Astrocyte of the cerebellum (primary cell): Measurements from ENCODE around the gene ZBTB37.

Experiments
- DNase-seq: peaks from one replicate; pipeline ENCODE4 v3.0.0-alpha.2; 2011; ENCODE audit warnings: low read depth
- H3K4me3 ChIP-seq: 2 replicates; pipeline ENCODE4 v1.5.1; 2011; ENCODE audit warnings: mild to moderate bottlenecking, low read depth, low read length, moderate library complexity
- CTCF ChIP-seq: IDR thresholded peaks from 2 replicates; pipeline ENCODE4 v1.5.1; 2012; ENCODE audit warnings: low read length, low read depth, moderate library complexity, mild to moderate bottlenecking; ENCODE audit errors: missing control alignments
- in situ Hi-C: cut with HindIII; loops from 2 replicates; pipeline ENCODE4 v1.10.0; 2017; ENCODE audit warnings: low sequenced_read_pairs

Gene ZBTB37

GRCh38 chr1:173865468-173866164 lies 2.6 kb upstream of the ZBTB37 start:
- in situ Hi-C loops = no loop called here
- no peak for DNase-seq
- no peak for TF ChIP-seq CTCF
- H3K4me3 ChIP-seq = peak overlapping the region; percentile 77

- TF ChIP-seq CTCF = no peak
- DNase-seq = no peak
- peak overlapping the region; percentile 77 for H3K4me3 ChIP-seq
- in situ Hi-C loops = no loop called here
These were observed 1.6 kb upstream of the ZBTB37 start for GRCh38 chr1:173866413-173867115.

- no peak for TF ChIP-seq CTCF
- peak overlapping the region; percentile 77 for H3K4me3 ChIP-seq
- in situ Hi-C loops = no loop called here
- DNase-seq = no peak
These were observed 933 bp upstream of the ZBTB37 start for GRCh38 chr1:173867141-173867752.

GRCh38 chr1:173867753-173868265 lies 371 bp upstream of the ZBTB37 start, which contains the start of gene GAS5:
TSS of gene GAS5 (minus strand) at chr1:173867989.
- H3K4me3 ChIP-seq = peak within 1 kb of the TSS; percentile 77
- DNase-seq = peak; percentile 100
- in situ Hi-C loops = no loop called here
- TF ChIP-seq CTCF = no peak

GRCh38 chr1:173869021-173869359 lies 810 bp downstream of the ZBTB37 start:
- no peak for DNase-seq
- no peak for TF ChIP-seq CTCF
- in situ Hi-C loops = no loop called here

GRCh38 chr1:173870252-173871075 lies 2.3 kb downstream of the ZBTB37 start:
- no peak for DNase-seq
- H3K4me3 ChIP-seq = no peak overlapping the region
- no peak for TF ChIP-seq CTCF
- in situ Hi-C loops = no loop called here

More at GRCh38 chr1:173869021-173869359, 810 bp downstream of the ZBTB37 start:
- peak overlapping the region; percentile 77 for H3K4me3 ChIP-seq
